Measurements from ENCODE around the gene C2orf72.

DNA sequence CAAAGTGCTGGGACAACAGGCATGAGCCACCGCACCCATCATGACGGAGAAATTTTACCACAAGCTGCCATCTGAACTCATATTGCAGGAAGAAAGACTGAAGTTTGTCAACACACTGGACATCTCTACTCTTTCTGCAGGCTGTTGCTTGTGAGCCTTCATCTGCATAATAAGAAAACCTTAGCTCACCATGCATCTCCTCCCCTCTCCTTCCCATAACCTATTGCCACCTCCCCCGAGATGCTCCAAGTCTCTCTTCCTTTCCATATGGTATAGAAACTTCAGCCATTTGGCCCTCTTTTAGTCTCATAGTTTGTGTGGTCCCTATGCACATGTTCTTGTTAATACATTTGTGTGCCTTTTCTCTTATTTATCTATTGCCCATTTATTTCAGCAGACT is 19.1 kb upstream of the C2orf72 start:
- TF ChIP-seq POLR2A (IDR thresholded peaks at IDR 0.05), result no peak
- TF ChIP-seq, protein P1, sequence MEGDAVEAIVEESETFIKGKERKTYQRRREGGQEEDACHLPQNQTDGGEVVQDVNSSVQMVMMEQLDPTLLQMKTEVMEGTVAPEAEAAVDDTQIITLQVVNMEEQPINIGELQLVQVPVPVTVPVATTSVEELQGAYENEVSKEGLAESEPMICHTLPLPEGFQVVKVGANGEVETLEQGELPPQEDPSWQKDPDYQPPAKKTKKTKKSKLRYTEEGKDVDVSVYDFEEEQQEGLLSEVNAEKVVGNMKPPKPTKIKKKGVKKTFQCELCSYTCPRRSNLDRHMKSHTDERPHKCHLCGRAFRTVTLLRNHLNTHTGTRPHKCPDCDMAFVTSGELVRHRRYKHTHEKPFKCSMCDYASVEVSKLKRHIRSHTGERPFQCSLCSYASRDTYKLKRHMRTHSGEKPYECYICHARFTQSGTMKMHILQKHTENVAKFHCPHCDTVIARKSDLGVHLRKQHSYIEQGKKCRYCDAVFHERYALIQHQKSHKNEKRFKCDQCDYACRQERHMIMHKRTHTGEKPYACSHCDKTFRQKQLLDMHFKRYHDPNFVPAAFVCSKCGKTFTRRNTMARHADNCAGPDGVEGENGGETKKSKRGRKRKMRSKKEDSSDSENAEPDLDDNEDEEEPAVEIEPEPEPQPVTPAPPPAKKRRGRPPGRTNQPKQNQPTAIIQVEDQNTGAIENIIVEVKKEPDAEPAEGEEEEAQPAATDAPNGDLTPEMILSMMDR (IDR thresholded peaks at IDR 0.05), result no peak
